HG03159 (cell line): Measurements from ENCODE around the gene CDC23.
"Not testable (repeated sequence)": the region's sequence is repeated elsewhere in the genome, so short reads cannot be mapped to it uniquely, and the experiment has no call there.

Experiments
- ATAC-seq: cut with Tn5 transposase; IDR thresholded peaks from one replicate; pipeline ENCODE4 v1.9.1; 2021; ENCODE audit warnings: mild to moderate bottlenecking, moderate library complexity; ENCODE audit not compliant: unreplicated experiment

The CDC23 gene

GRCh38 chr5:138213161-138214029, at the start of gene CDC23:
Gene CDC23, minus strand, starts transcription at chr5:138213323. Its CDS starts 11 bp downstream, at chr5:138213312.
- ATAC-seq: peak; percentile 97

DNA sequence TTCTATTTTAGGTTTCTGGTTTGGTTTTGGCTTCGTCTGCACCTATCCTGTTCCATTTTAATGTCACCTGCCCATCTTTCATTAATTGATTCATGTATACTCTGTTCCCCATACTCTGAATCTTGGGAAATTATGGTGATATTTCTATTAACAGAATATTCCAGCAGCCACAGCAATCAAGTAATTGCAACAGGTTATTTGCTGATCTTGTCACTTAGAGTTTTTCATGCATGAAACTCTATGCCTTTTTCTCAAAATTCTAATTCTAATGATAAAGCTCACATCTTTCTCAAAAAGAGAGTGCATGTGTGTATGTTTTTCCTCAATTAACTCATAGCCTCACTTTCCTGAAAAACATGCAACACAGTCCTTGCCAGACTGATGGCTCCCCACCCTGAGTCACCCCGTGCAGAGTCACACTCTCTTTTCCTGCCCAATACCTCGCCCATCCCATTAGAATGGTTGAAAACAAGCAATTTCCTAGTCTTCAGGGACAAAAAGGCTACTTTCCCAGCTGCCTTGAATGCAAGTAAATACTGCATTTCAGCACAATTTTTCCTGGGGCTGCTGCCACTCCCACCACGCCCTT, 45.7 kb upstream of the CDC23 start:
- ATAC-seq: no peak

DNA sequence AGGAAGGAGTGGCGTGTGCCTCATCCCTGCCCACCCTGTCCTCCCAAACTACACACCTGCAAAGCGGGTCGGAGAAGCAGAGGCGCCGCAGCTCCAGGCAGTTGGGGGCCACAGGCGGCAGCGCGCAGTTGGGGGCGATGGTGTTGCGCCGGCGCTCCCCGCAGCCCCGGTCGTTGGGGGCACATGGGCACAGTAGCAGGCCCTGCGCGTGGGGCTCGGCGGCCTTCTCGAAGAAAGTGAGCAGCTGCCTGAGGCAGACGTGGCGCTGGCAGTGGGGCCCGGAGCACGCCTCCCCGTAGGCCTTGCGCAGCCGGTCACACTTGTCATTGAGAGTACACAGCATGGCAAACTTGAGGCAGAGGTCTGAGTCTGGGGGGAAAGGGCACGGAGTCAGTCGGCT, 44.5 kb upstream of the CDC23 start:
- no peak for ATAC-seq

DNA sequence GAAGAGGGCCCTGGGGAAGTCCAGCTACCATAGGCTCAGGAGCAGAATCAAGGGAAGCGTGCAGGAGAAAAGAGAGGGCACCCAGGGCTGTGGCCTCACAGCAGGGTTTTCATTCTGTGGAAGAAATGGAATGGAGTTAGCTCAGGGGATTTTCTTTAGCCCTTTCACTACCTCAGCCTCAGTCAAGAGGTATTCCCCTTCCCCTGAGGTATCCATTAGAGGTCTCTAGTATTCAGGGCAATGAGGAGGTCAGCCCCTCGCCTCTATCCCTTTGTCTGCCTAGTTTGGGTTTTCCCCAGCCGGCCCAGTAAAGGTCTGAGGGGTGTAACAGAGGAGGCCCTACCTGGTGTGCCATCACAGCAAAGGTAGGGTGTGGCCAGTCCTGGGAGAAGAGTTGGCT, 39.8 kb upstream of the CDC23 start:
- no peak for ATAC-seq

- not testable (repeated sequence) for ATAC-seq
These were observed 34.7 kb upstream of the CDC23 start for GRCh38 chr5:138247800-138248199.

GRCh38 chr5:138246822-138247221, 33.7 kb upstream of the CDC23 start:
- no peak for ATAC-seq

DNA sequence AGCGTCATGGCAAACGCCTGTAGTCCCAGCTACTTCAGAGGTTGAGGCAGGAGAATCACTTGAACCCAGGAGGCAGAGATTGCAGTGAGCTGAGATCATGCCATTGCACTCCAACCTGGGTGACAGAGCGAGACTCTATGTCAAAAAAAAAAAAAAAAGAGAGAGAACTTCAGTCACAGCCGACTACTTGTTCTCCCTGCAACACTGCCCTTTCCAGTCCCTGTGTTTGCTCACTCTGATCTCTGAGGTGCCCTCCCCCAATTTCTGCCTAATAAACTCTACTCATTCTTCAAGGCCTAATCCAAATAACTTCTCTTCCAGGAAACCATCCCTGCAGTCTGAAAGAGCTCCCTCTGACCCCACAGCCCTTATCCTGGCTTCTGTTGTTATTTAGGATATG, 33.2 kb upstream of the CDC23 start:
- no peak for ATAC-seq

DNA sequence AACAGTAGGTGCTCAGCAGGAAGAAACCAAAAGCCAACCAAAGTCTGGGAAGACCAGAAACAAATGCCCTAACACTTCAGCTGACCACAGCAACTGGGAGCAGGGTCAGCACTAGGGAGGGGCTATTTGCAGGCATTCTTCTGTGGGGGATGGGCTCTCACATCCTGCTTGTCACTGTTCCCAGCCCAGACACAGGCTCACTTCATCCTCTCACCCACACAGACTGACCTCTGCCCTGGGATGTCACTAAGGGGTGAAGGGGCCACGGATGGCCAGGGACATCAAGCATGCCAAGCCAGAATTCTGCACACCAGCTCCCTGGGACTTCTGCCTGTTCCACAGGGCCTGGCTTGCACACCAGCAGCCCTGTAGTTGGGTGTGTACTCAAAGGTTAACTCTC, 32.6 kb upstream of the CDC23 start:
- no peak for ATAC-seq

GRCh38 chr5:138243794-138244193, 30.7 kb upstream of the CDC23 start:
- ATAC-seq: no peak

DNA sequence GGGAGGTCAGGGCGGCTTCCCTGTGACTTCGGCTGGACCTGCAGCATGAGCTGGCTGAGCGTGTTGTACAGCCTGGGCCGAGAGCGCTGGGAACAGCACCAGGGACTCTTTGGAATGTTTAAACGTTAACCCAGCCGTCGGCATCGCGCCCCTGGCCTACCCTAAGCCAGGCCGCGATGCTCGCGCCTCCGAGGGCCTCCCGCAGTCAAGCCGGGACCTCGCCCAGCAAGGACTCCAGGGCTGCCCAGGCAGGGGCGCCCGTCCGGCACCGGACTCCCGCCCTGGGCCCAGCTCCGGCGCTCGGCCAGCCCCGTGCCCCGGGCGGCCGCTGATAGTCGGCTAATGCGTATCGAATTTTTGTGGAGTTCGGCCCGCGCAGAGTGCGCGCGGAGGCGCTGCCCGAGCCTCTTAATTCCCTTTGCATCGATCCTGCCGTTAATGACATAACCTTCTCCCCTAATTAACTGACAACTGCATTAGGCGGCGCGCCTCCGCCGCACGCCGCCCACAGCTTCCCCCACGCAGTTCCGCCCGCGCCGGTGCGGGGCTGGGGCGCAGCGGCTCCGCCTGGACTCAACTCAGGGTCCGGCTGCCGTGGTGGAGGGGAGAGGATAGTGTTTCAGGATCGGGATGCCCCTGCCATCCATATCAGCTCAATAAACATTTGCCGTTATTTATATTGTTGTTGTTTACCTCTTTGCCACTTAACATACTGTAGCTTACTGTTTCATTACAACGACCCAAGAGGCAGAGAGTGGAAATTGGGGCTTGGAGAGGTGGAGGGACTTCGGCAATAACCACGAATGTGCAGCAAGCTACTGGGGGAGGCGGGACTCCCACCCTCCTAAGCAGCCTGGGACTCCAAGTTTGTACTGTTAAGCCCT, 28.8 kb upstream of the CDC23 start:
- no peak for ATAC-seq

DNA sequence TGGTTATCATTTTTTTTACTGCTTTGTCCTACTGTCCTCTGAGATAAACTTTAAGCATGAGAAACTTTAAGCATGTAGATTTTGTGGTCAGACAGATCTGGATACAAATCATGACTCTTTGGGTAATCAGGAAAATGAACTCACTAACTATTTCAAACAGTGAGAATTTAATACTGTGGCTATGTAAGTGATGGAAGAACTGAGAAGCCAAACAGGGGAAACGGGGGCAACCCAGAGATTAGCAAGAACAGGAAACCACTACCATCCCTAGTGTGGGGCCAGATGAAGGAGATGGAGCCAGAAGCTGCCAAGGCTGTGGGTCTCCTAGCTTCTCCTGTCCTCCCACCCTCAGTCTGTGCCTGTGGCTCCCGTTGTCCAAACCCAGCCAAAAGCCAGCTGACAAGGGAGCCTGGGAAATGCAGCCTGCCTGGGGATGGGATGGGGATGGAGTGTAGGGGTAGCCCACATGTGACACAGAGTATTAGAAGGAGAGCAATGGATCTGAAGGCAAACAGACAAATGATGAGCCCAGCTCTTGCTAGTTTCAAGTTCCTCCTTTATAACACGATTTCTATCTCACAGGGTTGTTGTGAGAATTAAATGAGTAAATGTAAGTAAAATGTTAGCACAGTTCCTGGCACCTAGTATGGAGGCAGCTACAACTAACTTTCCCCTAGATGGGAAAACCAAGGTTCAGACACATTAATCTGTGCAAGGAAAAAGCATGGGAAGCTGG, 27.7 kb upstream of the CDC23 start:
- ATAC-seq: no peak

DNA sequence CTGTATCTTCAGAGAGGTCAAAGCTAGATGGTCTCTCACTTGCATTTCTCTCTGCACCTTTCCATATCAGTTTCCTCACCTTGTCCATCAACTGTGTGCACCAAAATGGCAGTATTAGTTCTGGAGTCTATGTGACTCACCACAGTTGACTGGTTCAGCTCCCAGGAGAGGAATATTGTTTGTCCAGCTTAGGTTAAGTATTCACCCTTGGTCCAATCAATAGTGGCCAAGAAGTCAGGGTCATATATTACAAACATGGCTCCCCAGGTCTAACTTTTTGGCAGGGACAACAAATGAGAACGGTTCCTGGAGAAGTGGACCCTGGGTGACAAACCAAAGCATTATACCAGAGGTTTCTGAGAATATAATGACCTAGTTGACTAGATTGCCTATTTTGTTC, 24.9 kb upstream of the CDC23 start:
- ATAC-seq: no peak

GRCh38 chr5:138234651-138235050, 21.5 kb upstream of the CDC23 start:
- no peak for ATAC-seq

DNA sequence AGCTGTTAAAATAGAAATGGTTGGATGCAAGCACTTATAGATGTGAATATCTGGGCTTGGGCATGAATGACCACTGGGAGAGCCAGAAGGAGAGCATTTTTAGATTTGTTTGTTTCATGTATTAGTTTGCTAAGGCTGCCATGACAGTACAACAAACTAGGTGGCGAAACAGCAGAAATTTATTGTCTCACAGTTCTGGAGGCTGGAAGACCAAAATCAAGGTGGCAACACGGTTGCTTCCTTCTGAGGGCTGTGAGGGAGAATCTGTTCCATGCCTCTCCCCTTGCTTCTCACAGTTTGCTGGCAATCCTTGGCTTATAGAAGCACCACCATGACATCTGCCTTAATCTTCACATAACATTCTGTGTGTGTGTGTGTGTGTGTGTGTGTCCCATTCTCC, 20.2 kb upstream of the CDC23 start:
- ATAC-seq: no peak

DNA sequence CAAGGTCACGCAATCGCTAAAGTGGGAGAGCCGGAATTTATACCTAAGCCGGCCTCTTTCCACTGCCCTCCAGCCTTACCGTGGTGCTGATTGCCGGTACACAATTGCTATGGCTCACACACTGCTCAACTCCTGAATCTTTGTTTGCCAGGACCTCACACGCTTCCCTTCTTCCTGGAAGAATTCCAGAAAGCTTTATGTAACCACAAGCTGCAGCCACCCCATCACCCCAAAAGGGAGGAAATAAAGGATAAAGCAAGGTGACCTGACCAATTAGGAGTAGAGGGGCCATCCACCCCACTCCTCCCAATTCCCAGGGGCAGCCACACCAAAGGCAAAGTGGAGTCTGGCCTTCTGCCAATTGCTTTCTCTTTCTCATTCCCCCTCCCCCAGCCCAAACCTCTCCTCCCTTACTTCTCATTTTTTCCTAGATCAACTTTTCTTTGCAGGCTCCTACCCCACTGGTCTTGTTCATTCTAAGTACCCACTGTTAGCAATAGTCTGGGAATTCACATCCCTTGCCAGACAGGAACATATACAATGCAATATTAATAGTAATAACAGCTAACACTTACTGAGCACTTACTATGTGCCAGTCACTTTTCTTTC, 18.0 kb upstream of the CDC23 start:
- no peak for ATAC-seq

- ATAC-seq: no peak
These were observed 17.1 kb upstream of the CDC23 start for GRCh38 chr5:138230261-138230660.

GRCh38 chr5:138229387-138229786, 16.3 kb upstream of the CDC23 start:
- ATAC-seq: no peak

GRCh38 chr5:138226910-138227309, 13.8 kb upstream of the CDC23 start:
- no peak for ATAC-seq

DNA sequence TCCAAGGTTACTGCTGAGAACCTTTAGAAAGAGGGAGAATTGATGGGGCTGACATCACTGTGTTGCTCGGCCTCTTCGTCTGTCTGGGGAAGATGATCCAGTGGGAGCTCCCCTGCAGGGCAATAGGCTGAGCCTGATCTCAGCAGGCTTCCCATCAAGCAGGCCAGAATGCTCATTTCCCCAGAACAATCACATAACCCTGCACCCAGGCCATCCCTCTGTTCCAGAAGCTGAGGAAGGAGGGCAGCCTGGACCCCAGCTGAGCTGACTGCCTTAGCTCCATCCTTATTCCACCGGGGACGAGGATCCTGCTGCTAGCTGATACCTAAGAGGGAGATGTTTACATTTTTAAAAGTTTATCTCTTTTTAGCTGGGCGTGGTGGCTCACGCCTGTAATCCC, 11.6 kb upstream of the CDC23 start:
- no peak for ATAC-seq

GRCh38 chr5:138223532-138223931, 10.4 kb upstream of the CDC23 start:
- no peak for ATAC-seq
